Common myeloid progenitor, CD34-positive (primary cell): ENCODE data around the gene TELO2.
"Not testable (repeated sequence)": the region's sequence is repeated elsewhere in the genome, so short reads cannot be mapped to it uniquely, and the experiment has no call there.

Experiments used
- CTCF ChIA-PET: fragments of 350-600 bp; sonication (Branson Sonifier 250); formaldehyde crosslinking; loops from one replicate; lab custom pipeline; 2021; ENCODE audit warnings: antibody characterized with exemption; lab: Charles Lee
- POLR2A ChIA-PET: fragments of 350-600 bp; sonication (Branson Sonifier 250); formaldehyde crosslinking; loops from one replicate; lab custom pipeline; 2021; ENCODE audit warnings: antibody characterized with exemption; lab: Charles Lee
- DNase-seq, 3 donors: peaks; one replicate each; pipeline versions ENCODE4 v3.0.0 to v3.0.0-alpha.2; 2013
- H3K27ac ChIP-seq, 2 experiments: 1 replicate in 1 of 2; 2 replicates in 1 of 2; pipeline ENCODE4 v1.7.0; 2013; ENCODE audit warnings: inconsistent platforms in 2 of 2, low read length in 2 of 2, mild to moderate bottlenecking in 2 of 2, low read depth in 1 of 2, moderate library complexity in 1 of 2; ENCODE audit not compliant: severe bottlenecking in 2 of 2, insufficient read depth in 1 of 2, poor library complexity in 1 of 2
- H3K27me3 ChIP-seq, 5 experiments: replicated peaks in 2 of 5; 1 replicate in 3 of 5; 2 replicates in 2 of 5; pipeline versions ENCODE4 v1.6.1 to v1.7.0; 2013; ENCODE audit warnings: low read length in 4 of 5, mild to moderate bottlenecking in 2 of 5, moderate library complexity in 2 of 5, inconsistent platforms in 1 of 5; ENCODE audit not compliant: insufficient read depth in 5 of 5, control insufficient read depth in 4 of 5
- H3K36me3 ChIP-seq, 4 experiments: 1 replicate in 2 of 4; 2 replicates in 2 of 4; pipeline versions ENCODE4 v1.6.1 to v1.7.0; 2013; ENCODE audit warnings: low read length in 3 of 4, control low read depth in 1 of 4, mild to moderate bottlenecking in 1 of 4; ENCODE audit not compliant: control insufficient read depth in 4 of 4, insufficient read depth in 4 of 4
- H3K4me1 ChIP-seq, 4 experiments: 1 replicate in 3 of 4; 2 replicates in 1 of 4; pipeline versions ENCODE4 v1.6.1 to v1.7.1; 2013; ENCODE audit warnings: low read length in 3 of 4, mild to moderate bottlenecking in 3 of 4, control low read depth in 1 of 4, inconsistent platforms in 1 of 4, moderate library complexity in 1 of 4; ENCODE audit not compliant: control insufficient read depth in 4 of 4, insufficient read depth in 4 of 4; ENCODE audit errors: control extremely low read depth in 1 of 4
- H3K4me3 ChIP-seq, 7 experiments: 1 replicate in 4 of 7; 2 replicates in 3 of 7; pipeline versions ENCODE4 v1.5.1 to v1.7.0; 2013; ENCODE audit warnings: mild to moderate bottlenecking in 7 of 7, low read length in 6 of 7, moderate library complexity in 6 of 7, inconsistent platforms in 2 of 7, low read depth in 2 of 7, control low read depth in 1 of 7; ENCODE audit not compliant: insufficient read depth in 4 of 7, control insufficient read depth in 1 of 7; ENCODE audit errors: extremely low read depth in 1 of 7
- H3K9me3 ChIP-seq, 5 experiments: 1 replicate in 4 of 5; 2 replicates in 1 of 5; pipeline versions ENCODE4 v1.6.1 to v1.7.1; 2013; ENCODE audit warnings: low read length in 4 of 5, mild to moderate bottlenecking in 2 of 5, inconsistent platforms in 1 of 5, low read depth in 1 of 5, moderate library complexity in 1 of 5; ENCODE audit not compliant: control insufficient read depth in 4 of 5, insufficient read depth in 2 of 5; ENCODE audit errors: control extremely low read depth in 1 of 5
- WGBS: methylation state at CpG from one replicate; pipeline ENCODE4 v1.1.5; 2013; ENCODE audit not compliant: insufficient coverage; 5-methylcytosine and 5-hydroxymethylcytosine counted together

Gene TELO2

DNA sequence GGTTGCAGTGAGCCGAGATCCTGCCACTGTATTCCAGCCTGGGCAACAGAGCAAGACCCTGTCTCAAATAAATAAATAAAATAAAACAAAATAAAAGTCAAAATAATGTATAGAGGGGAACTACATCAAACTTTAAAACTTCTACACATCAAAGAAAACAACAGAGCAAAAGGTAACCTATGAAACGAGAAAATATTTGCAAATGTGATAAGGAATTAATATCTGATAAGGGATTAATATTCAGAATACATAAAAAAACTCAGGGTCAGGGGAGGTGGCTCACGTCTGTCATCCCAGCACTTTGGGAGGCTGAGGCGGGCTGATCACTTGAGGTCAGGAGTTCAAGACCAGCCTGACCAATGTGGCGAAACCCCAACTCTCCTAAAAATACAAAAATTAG is 24.0 kb upstream of the TELO2 start:
- CTCF ChIA-PET, H3K9me3 ChIP-seq, H3K27me3 ChIP-seq, H3K4me3 ChIP-seq, DNase-seq: not testable (repeated sequence)
- Histone ChIP-seq H3K27ac (peak overlapping the region; percentile 67 to 82), H3K36me3 (peaks cover under 1 to 31% (median 10%) of the 10 kb centered on the region in 4 experiments), H3K4me1 (peaks cover 9 to 49% (median 45%) of the 10 kb centered on the region in 4 experiments)
- WGBS, result 100% methylated on average over 1 of the region's 5 CpGs
- POLR2A ChIA-PET, result interaction anchor here (0.6 kb wide), 1 partner anchor 384 kb away, joined by 4 read pairs; no protein-coding TSS in a partner anchor

DNA sequence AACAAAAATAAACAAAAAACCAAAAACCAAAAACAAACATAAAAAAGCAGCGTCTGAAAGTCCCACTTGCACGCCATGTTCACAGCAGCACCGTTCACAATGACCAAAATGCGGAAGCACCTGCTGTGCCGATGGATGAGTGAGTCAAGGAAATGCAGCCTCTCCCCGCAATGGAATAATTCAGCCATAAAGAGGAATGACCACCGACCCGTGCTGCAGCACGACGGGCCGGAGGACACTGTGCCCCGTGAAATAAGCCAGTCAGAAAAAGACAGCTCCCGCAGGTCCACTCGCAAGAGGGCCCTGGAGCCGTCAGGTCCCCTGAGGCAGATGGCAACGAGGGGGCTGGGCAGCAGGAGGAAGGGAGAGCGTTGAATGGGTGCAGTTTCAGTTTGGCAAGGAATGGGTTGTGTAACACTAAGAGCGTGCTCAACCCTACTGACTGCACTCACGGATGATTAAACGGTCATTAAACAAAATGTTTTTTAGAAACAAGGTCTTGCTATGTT is 23.4 kb upstream of the TELO2 start:
- H3K4me1 ChIP-seq, result peaks cover 11 to 55% (median 47%) of the 10 kb centered on the region in 4 experiments
- WGBS, result 72% methylated on average over 20 of the region's 20 CpGs
- no peaks in the 10 kb centered on the region for H3K9me3 ChIP-seq
- H3K27me3 ChIP-seq, result no peaks in the 10 kb centered on the region
- DNase-seq, result peak; percentile 53 to 89 (median 74)
- ChIA-PET CTCF (no interaction called here), POLR2A (no interaction called here)
- H3K36me3 ChIP-seq, result peaks cover 0 to 26% (median 8%) of the 10 kb centered on the region in 4 experiments
- H3K4me3 ChIP-seq, result peak overlapping the region in 4 of 7 experiments; percentile 3 to 52 (median 28)
- peak overlapping the region; percentile 67 to 82 for H3K27ac ChIP-seq

DNA sequence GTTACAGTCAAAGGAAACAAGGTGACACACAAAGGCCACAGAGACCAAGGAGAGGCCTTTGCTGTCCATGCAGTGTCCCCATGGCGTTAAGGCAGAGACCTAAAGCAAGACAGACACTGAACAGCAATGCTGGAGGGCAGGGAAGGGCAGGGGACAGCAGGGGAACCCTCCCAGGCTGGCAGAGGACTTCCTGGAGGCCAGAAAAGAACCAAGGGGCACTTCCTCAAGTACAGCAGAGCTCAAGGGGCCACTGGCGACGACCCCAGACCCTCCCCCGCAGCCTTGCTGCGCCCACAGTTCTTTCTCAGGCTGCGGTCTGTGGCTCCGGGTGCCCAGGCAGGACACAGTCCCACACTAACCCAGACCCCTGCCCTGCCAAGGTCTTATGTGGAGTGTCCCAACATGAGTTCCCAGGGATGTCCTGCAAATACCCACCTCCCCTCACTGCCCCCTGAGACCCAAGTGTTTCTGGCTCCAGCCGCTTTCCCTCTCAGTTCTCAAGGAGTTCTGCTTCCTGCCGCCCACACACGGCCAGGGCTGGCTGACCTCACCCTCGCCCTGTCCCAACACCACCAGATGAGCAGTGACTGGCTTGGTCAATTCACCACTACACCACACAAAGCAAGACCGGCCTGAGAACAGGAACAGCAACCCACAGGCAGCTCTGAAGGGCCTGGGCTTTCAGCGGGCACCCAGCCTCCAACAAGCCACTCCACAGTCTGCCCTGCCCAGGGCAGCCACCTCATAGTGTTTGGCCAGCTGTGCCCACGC is 22.5 kb upstream of the TELO2 start:
- 78% methylated on average over 10 of the region's 14 CpGs for WGBS
- H3K4me3 ChIP-seq, result peak overlapping the region in 4 of 7 experiments; percentile 19 to 59 (median 54)
- H3K27me3 ChIP-seq, result no peaks in the 10 kb centered on the region
- H3K9me3 ChIP-seq, result no peaks in the 10 kb centered on the region
- peak overlapping the region; percentile 67 to 82 for H3K27ac ChIP-seq
- no peak for DNase-seq
- POLR2A ChIA-PET, result interaction anchor here (0.6 kb wide), 1 partner anchor 666 kb away, joined by 3 read pairs; no protein-coding TSS in a partner anchor
- peaks cover 0 to 22% (median 4%) of the 10 kb centered on the region in 4 experiments for H3K36me3 ChIP-seq
- H3K4me1 ChIP-seq, result peaks cover 11 to 63% (median 54%) of the 10 kb centered on the region in 4 experiments
- CTCF ChIA-PET, result interaction anchor here (0.6 to 1.4 kb wide), 3 partner anchors 30 to 107 kb away, joined by 3 to 4 read pairs (median 3); no protein-coding TSS in a partner anchor

DNA sequence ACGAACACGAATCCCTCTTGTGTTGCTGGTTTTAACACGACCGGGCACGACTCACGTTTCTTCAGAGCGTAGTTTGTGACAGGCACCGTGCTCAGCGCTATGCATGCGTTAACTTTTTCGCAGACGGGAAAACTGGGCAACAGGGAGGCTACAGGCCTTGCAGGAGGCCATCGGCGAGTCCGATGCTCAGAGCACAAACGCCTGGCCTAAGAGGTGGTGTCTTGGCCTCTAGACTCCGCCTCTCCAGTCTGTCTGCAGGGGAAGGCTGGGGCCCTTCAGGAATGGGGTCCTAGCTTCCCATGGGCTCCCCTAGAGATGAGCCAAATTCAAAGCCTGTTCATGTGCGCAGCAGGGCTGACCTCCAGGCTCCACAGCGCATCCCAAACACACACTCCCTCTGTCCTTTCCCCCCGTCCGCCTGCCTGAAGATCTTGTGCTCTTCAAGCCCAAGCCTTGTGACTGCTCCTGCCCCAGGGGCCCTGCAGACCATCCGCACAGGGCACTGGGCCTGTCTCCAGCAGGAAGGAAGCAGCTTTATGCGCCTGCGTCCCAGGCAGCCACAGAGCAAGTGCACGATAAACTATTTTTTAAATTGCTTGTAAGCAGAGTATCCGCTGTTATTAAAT is 21.5 kb upstream of the TELO2 start:
- peak overlapping the region; percentile 67 to 82 for H3K27ac ChIP-seq
- CTCF ChIA-PET, result interaction anchor here (0.6 to 1.4 kb wide), 4 partner anchors 31 to 108 kb away, joined by 3 to 4 read pairs (median 3); no protein-coding TSS in a partner anchor
- no peaks in the 10 kb centered on the region for H3K27me3 ChIP-seq
- peak overlapping the region in 6 of 7 experiments; percentile 9 to 59 (median 51) for H3K4me3 ChIP-seq
- DNase-seq, result peak in 2 of 3 donors; percentile 58 to 70
- H3K4me1 ChIP-seq, result peaks cover 11 to 66% (median 57%) of the 10 kb centered on the region in 4 experiments
- WGBS, result 25% methylated on average over 22 of the region's 26 CpGs
- POLR2A ChIA-PET, result interaction anchor here (0.6 to 1.0 kb wide), 2 partner anchors 11 to 667 kb away, joined by 3 read pairs; no protein-coding TSS in a partner anchor
- H3K36me3 ChIP-seq, result peaks cover 0 to 19% (median 0%) of the 10 kb centered on the region in 4 experiments
- H3K9me3 ChIP-seq, result no peaks in the 10 kb centered on the region

DNA sequence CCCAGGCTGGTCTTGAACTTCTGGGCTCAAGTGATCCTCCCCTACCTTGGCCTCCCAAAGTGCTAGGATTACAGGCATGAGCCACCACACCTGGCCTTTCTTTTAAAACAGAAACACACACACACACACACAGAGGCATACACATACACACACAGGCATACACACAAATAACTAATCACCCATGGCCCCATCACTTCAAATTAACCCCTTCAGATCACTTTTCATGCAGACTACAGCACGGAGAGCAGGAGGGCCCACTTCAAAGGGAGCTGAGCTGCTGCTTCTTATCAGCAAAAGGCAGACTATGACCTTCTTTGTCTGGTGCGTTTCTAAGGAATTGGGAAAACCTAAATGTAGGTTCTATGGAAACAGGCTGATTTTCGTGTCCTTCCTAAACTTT is 20.2 kb upstream of the TELO2 start:
- H3K4me3 ChIP-seq, result peak overlapping the region in 2 of 7 experiments; percentile 44 to 56
- H3K9me3 ChIP-seq, result no peaks in the 10 kb centered on the region
- DNase-seq, result peak in 1 of 3 donors; percentile 26
- peaks cover 0 to 11% (median 0%) of the 10 kb centered on the region in 4 experiments for H3K36me3 ChIP-seq
- 74% methylated on average over 3 of the region's 3 CpGs for WGBS
- no peaks in the 10 kb centered on the region for H3K27me3 ChIP-seq
- POLR2A ChIA-PET, result no interaction called here
- CTCF ChIA-PET, result no interaction called here
- H3K27ac ChIP-seq, result peak overlapping the region in 1 of 2 experiments; percentile 82
- peaks cover 11 to 66% (median 57%) of the 10 kb centered on the region in 4 experiments for H3K4me1 ChIP-seq

DNA sequence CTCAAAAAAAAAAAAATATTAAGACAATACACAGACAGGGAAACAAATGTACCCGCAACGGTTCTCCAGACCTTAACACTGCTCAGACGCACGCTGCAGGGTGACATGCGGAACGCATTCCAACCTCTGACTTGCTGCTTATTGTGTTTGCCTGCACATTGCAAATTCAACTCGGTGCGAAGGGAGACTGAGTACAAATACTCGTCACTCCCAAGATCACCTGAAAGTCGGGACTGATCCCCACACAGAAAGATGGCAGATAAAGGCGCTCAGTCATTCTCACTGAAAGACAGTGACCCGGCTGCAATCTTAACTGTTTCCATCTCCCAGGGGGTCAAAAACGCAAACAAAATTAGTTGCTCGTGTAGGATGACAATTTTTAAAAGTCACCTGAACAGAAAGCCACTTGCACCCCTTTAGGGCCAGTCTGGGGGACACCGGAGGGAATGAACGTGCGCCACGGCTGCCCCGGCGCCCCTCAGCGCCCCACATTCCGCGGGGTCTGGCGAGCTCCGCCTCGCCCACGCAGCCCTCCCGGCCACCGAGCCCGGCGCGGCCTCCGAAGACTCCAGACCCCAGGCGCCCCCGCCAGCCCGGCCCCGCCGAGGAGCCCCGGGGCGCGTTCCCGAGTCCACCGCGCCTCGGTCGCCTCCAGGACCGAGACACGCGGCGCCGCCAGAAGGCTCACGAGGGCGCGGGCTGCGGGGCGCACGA is 18.9 kb upstream of the TELO2 start:
- no peak for DNase-seq
- peak overlapping the region; percentile 53 to 88 (median 77) for H3K4me3 ChIP-seq
- H3K4me1 ChIP-seq, result peaks cover 8 to 66% (median 57%) of the 10 kb centered on the region in 4 experiments
- POLR2A ChIA-PET, result no interaction called here
- H3K27me3 ChIP-seq, result no peaks in the 10 kb centered on the region
- peak overlapping the region; percentile 81 to 90 for H3K27ac ChIP-seq
- H3K36me3 ChIP-seq, result peaks cover 0 to 3% (median 0%) of the 10 kb centered on the region in 4 experiments
- WGBS, result 26% methylated on average over 27 of the region's 57 CpGs
- CTCF ChIA-PET, result no interaction called here
- no peaks in the 10 kb centered on the region for H3K9me3 ChIP-seq
